ENCODE results near the gene ZNF592. TPM values are rescaled to one million over a fixed set of nuclear protein-coding genes. Genes with fewer than 3 reads are reported as not detected.
A peak's percentile ranks its signal among the peaks of the same experiment; 100 is the strongest.

Gene ZNF592
- total RNA-seq, 1 donor from 2014 or later = 42.3 TPM

- no peak for TF ChIP-seq CTCF (IDR thresholded peaks at IDR 0.05; ENCODE audit: partially characterized antibody, unreplicated experiment)
- H3K9me3 Mint-ChIP-seq (ENCODE audit: unreplicated experiment) = peaks cover 2% of the 10 kb centered on the region
- H3K4me1 Mint-ChIP-seq (ENCODE audit: low read depth, unreplicated experiment) = peaks cover 7% of the 10 kb centered on the region
- H3K27ac Mint-ChIP-seq (ENCODE audit: unreplicated experiment) = no peak overlapping the region
- H3K36me3 Mint-ChIP-seq (ENCODE audit: unreplicated experiment) = no peaks in the 10 kb centered on the region
- H3K27me3 Mint-ChIP-seq (ENCODE audit: unreplicated experiment) = no peaks in the 10 kb centered on the region
- no peak for DNase-seq
- H3K4me3 Mint-ChIP-seq (ENCODE audit: unreplicated experiment) = peak overlapping the region; percentile 4
These were observed 12.0 kb upstream of the ZNF592 start for GRCh38 chr15:84736375-84736774.

GRCh38 chr15:84737005-84737404, 11.4 kb upstream of the ZNF592 start:
- TF ChIP-seq CTCF (IDR thresholded peaks at IDR 0.05; ENCODE audit: partially characterized antibody, unreplicated experiment) = no peak
- peaks cover 7% of the 10 kb centered on the region for H3K4me1 Mint-ChIP-seq (ENCODE audit: low read depth, unreplicated experiment)
- H3K27me3 Mint-ChIP-seq (ENCODE audit: unreplicated experiment) = no peaks in the 10 kb centered on the region
- peaks cover 2% of the 10 kb centered on the region for H3K9me3 Mint-ChIP-seq (ENCODE audit: unreplicated experiment)
- H3K27ac Mint-ChIP-seq (ENCODE audit: unreplicated experiment) = no peak overlapping the region
- no peak overlapping the region for H3K4me3 Mint-ChIP-seq (ENCODE audit: unreplicated experiment)
- DNase-seq = no peak
- H3K36me3 Mint-ChIP-seq (ENCODE audit: unreplicated experiment) = no peaks in the 10 kb centered on the region

- Mint-ChIP-seq H3K4me3 (ENCODE audit: unreplicated experiment) (no peak overlapping the region), H3K27me3 (ENCODE audit: unreplicated experiment) (no peaks in the 10 kb centered on the region), H3K36me3 (ENCODE audit: unreplicated experiment) (no peaks in the 10 kb centered on the region), H3K4me1 (ENCODE audit: low read depth, unreplicated experiment) (peaks cover 2% of the 10 kb centered on the region), H3K27ac (ENCODE audit: unreplicated experiment) (no peak overlapping the region), H3K9me3 (ENCODE audit: unreplicated experiment) (peaks cover 4% of the 10 kb centered on the region)
- no peak for TF ChIP-seq CTCF (IDR thresholded peaks at IDR 0.05; ENCODE audit: partially characterized antibody, unreplicated experiment)
- DNase-seq = no peak
These were observed 7.7 kb upstream of the ZNF592 start for GRCh38 chr15:84740691-84741090.

GRCh38 chr15:84741121-84741520, 7.3 kb upstream of the ZNF592 start:
- no peak for TF ChIP-seq CTCF (IDR thresholded peaks at IDR 0.05; ENCODE audit: partially characterized antibody, unreplicated experiment)
- Mint-ChIP-seq H3K4me1 (ENCODE audit: low read depth, unreplicated experiment) (peaks cover 2% of the 10 kb centered on the region), H3K9me3 (ENCODE audit: unreplicated experiment) (peaks cover 4% of the 10 kb centered on the region), H3K27me3 (ENCODE audit: unreplicated experiment) (no peaks in the 10 kb centered on the region), H3K4me3 (ENCODE audit: unreplicated experiment) (no peak overlapping the region), H3K36me3 (ENCODE audit: unreplicated experiment) (no peaks in the 10 kb centered on the region), H3K27ac (ENCODE audit: unreplicated experiment) (no peak overlapping the region)
- no peak for DNase-seq

GRCh38 chr15:84747416-84748273, 747 bp upstream of the ZNF592 start:
- DNase-seq = peak; percentile 79
- Mint-ChIP-seq H3K4me1 (ENCODE audit: low read depth, unreplicated experiment) (peaks cover 32% of the 10 kb centered on the region), H3K9me3 (ENCODE audit: unreplicated experiment) (peaks cover 20% of the 10 kb centered on the region), H3K27me3 (ENCODE audit: unreplicated experiment) (peaks cover 11% of the 10 kb centered on the region), H3K27ac (ENCODE audit: unreplicated experiment) (peak overlapping the region; percentile 99), H3K4me3 (ENCODE audit: unreplicated experiment) (peak overlapping the region; percentile 94), H3K36me3 (ENCODE audit: unreplicated experiment) (no peaks in the 10 kb centered on the region)
- TF ChIP-seq CTCF (IDR thresholded peaks at IDR 0.05; ENCODE audit: partially characterized antibody, unreplicated experiment) = no peak
